DMS153 (cell line): Measurements from ENCODE around the gene PRKN.
A peak's percentile ranks its signal among the peaks of the same experiment; 100 is the strongest.

Source experiments
- DNase-seq: peaks from one replicate; lab custom pipeline; 2025; lab: John Stamatoyannopoulos, UW

PRKN gene

DNA sequence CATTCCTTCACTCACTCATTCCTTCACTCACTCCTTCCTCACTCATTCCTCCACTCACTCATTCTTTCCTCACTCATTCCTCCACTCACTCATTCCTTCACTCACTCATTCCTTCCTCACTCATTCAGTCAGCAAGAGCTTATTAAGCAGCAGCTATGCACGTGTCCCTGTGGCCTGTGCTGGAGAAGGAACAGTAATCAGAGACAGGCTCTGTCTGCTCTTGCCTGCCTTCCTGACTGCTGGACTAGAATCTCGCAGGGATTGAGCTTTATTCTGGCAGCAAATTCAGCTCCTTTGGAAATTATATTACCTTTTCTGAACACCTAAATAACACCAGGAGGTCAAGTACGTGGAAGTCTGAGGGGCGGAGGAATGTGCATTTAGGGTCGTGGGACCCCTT lies 1314.8 kb downstream of the PRKN start:
- no peak for DNase-seq

DNA sequence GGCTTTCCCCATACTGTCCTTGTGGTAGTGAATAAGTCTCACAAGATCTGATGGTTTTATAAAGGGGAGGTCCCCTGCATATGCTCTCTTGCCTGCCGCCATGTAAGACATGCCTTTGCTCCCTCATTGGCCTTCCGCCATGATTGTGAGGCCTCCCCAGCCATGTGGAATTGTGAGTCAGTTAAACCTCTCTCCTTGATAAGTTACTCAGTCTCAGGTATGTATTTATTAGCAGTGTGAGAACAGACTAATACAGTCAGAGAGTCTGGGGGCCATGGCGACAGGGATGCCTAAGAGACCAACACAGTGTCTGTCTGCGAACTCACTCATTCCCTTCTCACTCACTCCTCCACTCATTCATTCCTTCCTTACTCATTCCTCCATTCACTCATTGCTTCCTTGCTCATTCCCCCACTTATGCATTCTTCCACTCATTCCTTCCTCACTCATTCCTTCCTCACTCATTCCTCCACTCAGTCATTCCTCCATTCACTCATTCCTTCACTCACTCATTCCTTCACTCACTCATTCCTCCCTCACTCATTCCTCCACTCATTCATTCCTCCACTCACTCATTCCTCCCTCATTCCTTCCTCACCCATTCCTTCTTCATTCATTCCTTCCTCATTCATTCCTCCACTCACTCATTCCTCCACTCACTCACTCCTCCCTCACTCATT lies 1316.2 kb downstream of the PRKN start:
- no peak for DNase-seq

GRCh38 chr6:161410736-161411135 lies 1316.8 kb downstream of the PRKN start:
- no peak for DNase-seq

DNA sequence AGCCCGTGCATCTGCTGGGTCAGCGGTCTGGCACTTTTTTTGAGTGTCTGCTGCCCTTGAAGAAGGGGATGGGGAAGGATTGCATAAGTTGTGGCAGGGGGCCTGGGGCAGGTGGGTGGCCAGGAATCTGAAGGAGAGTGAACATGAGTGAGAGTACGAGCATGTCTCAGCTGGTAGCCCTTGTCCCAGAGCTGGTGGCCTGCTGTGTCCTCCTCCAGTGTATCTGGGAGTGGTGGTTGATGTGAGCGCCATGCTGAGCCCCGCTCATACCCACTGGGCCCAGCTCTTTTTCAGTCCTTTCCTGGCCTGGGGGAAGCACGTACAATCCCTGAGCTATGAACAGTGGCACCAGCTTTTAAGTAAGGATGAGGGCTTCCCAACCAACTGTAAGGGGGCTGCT lies 1317.5 kb downstream of the PRKN start:
- no peak for DNase-seq

DNA sequence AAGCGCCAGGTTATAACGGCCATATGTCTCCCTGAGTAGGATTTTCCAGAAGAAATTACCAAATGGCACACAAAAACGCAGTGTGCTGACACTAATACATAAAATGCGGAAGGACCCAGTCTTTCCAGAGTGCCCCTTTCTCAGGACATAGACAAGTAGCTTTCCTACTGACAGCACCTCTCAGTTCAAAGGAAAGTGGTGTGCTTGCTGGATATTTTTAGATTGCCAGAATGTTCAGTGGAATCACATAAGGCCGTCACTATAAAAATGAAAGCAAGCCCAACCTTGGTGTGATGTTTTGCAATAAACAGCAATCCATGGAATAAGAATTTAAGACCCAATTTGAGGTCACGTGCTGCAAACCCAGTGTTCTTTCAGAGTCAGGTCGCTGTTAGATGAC lies 1318.2 kb downstream of the PRKN start:
- no peak for DNase-seq

- DNase-seq: no peak
Measured at GRCh38 chr6:161408041-161408440, 1319.5 kb downstream of the PRKN start.

DNA sequence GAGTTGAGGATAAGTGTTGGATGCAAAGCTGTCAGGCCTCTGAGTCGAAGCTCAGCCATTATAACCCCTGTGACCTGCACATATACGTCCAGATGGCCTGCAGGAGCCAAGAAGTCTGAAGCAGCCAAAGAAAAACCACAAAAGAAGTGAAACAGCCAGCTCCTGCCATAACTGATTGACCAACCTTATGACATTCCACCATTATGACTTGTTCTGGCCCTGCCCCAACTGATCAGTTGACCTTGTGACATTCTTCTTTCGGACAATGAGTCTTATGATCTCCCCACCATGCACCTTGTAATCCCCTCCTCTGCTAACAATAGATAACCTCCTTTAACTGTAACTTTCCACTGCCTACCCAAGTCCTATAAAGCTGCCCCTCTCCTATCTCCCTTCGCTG lies 1320.0 kb downstream of the PRKN start:
- no peak for DNase-seq

GRCh38 chr6:161407115-161407514 lies 1320.5 kb downstream of the PRKN start:
- no peak for DNase-seq

DNA sequence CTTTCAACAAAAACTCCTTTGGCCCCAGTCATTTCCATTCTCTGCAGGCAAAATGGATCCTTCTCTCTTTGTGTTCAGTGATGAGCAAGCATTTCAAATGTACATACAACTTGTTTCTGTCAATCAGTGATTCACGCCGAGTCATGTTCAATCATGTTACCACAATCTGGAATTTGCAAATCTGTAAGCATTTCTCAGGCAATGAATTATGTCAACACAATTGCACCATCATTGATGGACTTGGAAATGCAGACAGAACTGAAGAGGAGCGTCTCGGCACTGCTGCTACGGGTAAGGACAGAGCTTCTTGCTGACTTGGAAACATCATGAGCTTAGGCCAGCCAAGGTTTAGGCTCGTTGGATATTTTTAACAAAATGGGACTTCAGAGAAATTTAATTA lies 1320.9 kb downstream of the PRKN start:
- no peak for DNase-seq

DNA sequence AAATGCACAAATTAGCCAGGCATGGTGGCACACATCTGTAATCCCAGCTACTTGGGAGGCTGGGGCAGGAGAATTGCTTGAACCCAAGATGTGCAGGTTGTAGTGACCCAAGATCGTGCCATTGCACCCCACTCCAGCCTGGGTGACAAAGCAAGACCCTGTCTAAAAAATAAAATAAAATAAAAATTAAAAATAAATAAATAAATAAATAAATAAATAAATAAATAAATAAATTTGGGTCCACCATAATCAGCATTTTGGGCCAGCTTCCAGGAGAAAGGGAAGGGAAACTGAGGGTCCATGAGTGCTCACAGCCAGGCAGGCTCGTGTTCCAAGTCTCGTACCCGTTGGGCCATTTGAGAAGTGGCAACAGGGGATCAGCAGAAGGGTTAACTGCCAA lies 1322.1 kb downstream of the PRKN start:
- no peak for DNase-seq

DNA sequence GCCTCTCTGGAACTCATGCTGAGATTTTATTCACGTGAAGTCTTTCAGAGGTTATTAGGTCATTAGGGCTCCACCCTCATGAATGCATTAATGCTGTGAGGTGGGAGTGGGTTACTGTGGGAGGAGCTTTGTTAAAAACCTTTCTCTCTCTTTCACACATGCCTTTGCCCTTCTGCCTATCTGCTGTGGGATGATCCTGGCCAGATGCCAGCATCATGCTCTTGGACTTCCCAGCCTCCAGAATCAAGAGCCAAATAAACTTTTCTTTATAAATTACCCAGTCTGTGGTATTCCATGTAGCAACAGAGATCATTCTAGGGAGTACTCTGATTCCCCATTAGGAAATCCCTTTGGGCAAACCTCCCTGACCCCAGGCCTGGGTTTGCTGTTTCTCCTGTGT lies 1323.8 kb downstream of the PRKN start:
- no peak for DNase-seq

GRCh38 chr6:161401587-161402309 lies 1325.8 kb downstream of the PRKN start:
- DNase-seq: no peak

GRCh38 chr6:161400671-161401070 lies 1326.9 kb downstream of the PRKN start:
- no peak for DNase-seq

- DNase-seq: no peak
Measured at GRCh38 chr6:161396539-161396938, 1331.0 kb downstream of the PRKN start.

GRCh38 chr6:161395716-161396231 lies 1331.8 kb downstream of the PRKN start:
- no peak for DNase-seq

DNA sequence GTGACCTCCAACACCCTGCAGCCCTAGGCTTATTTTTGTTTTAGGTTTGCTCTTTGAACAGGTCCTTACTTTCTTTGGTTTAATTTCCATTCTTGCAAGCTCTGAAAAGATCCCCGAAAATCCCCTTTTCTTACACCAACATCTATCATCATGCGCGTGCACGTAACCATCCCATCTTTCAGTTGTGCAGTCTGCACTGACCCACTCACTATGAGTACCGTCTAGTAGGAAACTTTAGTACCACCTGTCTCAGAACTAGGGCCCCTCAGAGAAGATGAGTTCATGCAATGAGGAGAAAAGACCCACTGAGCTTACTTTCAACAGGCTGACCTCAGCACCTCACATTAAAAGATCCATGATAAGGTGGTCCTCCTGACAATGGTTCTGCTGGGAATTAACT lies 1333.1 kb downstream of the PRKN start:
- no peak for DNase-seq

- DNase-seq: peak; percentile 57
Measured at GRCh38 chr6:161393839-161394364, 1333.7 kb downstream of the PRKN start.

GRCh38 chr6:161393292-161393691 lies 1334.3 kb downstream of the PRKN start:
- DNase-seq: no peak

DNA sequence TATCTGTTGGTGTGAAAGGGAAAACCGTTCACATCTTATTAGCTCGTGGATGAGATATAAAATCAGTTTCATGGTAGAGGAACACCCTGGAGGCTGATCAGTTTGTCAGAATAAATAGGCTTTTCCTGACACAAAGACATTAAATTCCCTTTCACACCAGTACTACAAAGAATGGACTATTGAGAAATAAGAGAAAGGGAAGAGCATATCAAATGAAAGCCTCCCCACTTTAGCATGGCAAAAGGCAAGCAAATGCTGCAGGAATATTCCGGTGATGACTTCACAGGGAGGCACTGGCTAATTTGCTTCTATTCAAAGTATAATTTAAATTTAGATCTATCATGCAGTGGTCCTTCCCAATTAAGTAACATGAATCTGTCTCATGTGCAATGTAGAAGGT lies 1337.8 kb downstream of the PRKN start:
- no peak for DNase-seq

GRCh38 chr6:161383951-161384350 lies 1343.6 kb downstream of the PRKN start:
- no peak for DNase-seq

- no peak for DNase-seq
Measured at GRCh38 chr6:161379834-161380582, 1347.6 kb downstream of the PRKN start.

GRCh38 chr6:161378115-161378514 lies 1349.5 kb downstream of the PRKN start:
- DNase-seq: no peak

GRCh38 chr6:161377116-161377515 lies 1350.5 kb downstream of the PRKN start:
- no peak for DNase-seq
